Mammary epithelial cell (primary cell): ENCODE results near the gene MKI67.

Source experiments
- CTCF ChIP-seq, 2 donors: IDR thresholded peaks in 1 of 2; conservative IDR thresholded peaks in 1 of 2; 2 replicates each; pipeline ENCODE4 v1.5.1; 2011 to 2012; ENCODE audit warnings: inconsistent platforms in 2 of 2, low read length in 2 of 2, mild to moderate bottlenecking in 2 of 2, control low read depth in 1 of 2, low read depth in 1 of 2; ENCODE audit not compliant: insufficient read depth in 1 of 2; ENCODE audit errors: extremely low read depth in 1 of 2
- EZH2 ChIP-seq: IDR thresholded peaks from 2 replicates; pipeline ENCODE4 v1.6.1; 2012; ENCODE audit warnings: low read length, inconsistent platforms, borderline replicate concordance

GRCh38 chr10:128078136-128078969 lies 47.9 kb downstream of the MKI67 start:
- TF ChIP-seq CTCF (conservative IDR thresholded peaks at IDR 0.05 in 1 of 2, IDR thresholded peaks at IDR 0.05 in 1 of 2; ENCODE audit: extremely low read depth in 1 of 2, insufficient read depth in 1 of 2, low read depth in 1 of 2, low read length in 2 of 2) (peak; percentile 58 to 79), EZH2 (no peak)
